ENCODE data around the gene CBFA2T3. TPM values are rescaled to one million over a fixed set of nuclear protein-coding genes. Genes with fewer than 3 reads are reported as not detected.
A peak's percentile ranks its signal among the peaks of the same experiment; 100 is the strongest.

CBFA2T3 gene
- total and polyA plus RNA-seq, 2 of the 13 experiments (the other 11 are each of a cell fraction or from before 2014, with no cell fraction given): 0.05 TPM; not detected in 1

- POLR2A ChIA-PET: no interaction called here
- no peak for TF ChIP-seq RXRB (CRISPR knock-in tag; IDR thresholded peaks at IDR 0.05; ENCODE audit: borderline replicate concordance)
- 0 out of 2 replicates have a peak, but pooled peaks have one; percentile 28 for TF ChIP-seq ZBTB33 (CRISPR knock-in tag; IDR thresholded peaks at IDR 0.05)
- no peak for TF ChIP-seq ETV6 (CRISPR knock-in tag; conservative IDR thresholded peaks at IDR 0.05)
- TF ChIP-seq CREB3 (CRISPR knock-in tag; IDR thresholded peaks at IDR 0.05): no peak
- TF ChIP-seq ZNF282 (IDR thresholded peaks at IDR 0.05; ENCODE audit: partially characterized antibody): no peak
- no peak for TF ChIP-seq HIVEP1 (CRISPR knock-in tag; IDR thresholded peaks at IDR 0.05)
- TF ChIP-seq ESRRA (CRISPR knock-in tag; IDR thresholded peaks at IDR 0.05; ENCODE audit: low read depth): no peak
- TF ChIP-seq RBFOX2 (IDR thresholded peaks at IDR 0.05; ENCODE audit: low read depth, low read length): peak; percentile 70
- no peak for TF ChIP-seq SIX1 (CRISPR knock-in tag; IDR thresholded peaks at IDR 0.05; ENCODE audit: borderline replicate concordance)
- TF ChIP-seq KDM1A (CRISPR knock-in tag; IDR thresholded peaks at IDR 0.05): no peak
- TF ChIP-seq MAFK (conservative IDR thresholded peaks at IDR 0.05 in 1 of 2, IDR thresholded peaks at IDR 0.05 in 1 of 2; ENCODE audit: low read length in 2 of 2): no peak
- peak; percentile 76 for TF ChIP-seq AGO2 (optimal IDR thresholded peaks at IDR 0.05; ENCODE audit: low read depth, low read length)
- H3K4me1 ChIP-seq (ENCODE audit: insufficient read depth, low read length): peaks cover 7% of the 10 kb centered on the region
- H3K79me2 ChIP-seq (ENCODE audit: insufficient read depth, low read length): peaks cover 3% of the 10 kb centered on the region
- DNase-seq (ENCODE audit: low spot score) (no peak), FAIRE-seq (no peak), ATAC-seq (no peak)
- no peak overlapping the region for H3K27ac ChIP-seq (ENCODE audit: extremely low read length, insufficient read depth, low read length)
- no peak overlapping the region for H2AFZ ChIP-seq (ENCODE audit: low read length)
- H3K36me3 ChIP-seq (replicated peaks in 1 of 2; ENCODE audit: control insufficient read depth in 1 of 2, insufficient read depth in 2 of 2, low read length in 2 of 2): peaks cover 12 to 28% of the 10 kb centered on the region in 2 experiments
- no peak overlapping the region for H3K4me3 ChIP-seq (replicated peaks in 1 of 3; ENCODE audit: insufficient read depth in 1 of 3, low read depth in 2 of 3, low read length in 3 of 3)
- intact Hi-C loops (cut with micrococcal nuclease; ENCODE audit: unreplicated experiment): no loop called here
- BruUV-seq (replicated peaks): no TSS peak
- peaks cover 10 to 31% of the 10 kb centered on the region in 2 experiments; a peak in 4 of 5 replicates for H3K27me3 ChIP-seq (ENCODE audit: control insufficient read depth in 1 of 2, insufficient read depth in 2 of 2, low read length in 2 of 2)
- CTCF ChIA-PET (ENCODE audit: low intra/inter-chr PET ratio, low total read pairs): no interaction called here
- 93% methylated on average over 17 of the region's 25 CpGs for WGBS (ENCODE audit: low lambda C conversion rate)
- H3K9ac ChIP-seq (ENCODE audit: insufficient read depth, low read depth, low read length): no peak overlapping the region
- no peaks in the 10 kb centered on the region for H4K20me1 ChIP-seq (ENCODE audit: insufficient read depth, low read length)
- in situ Hi-C loops (cut with HindIII; ENCODE audit: extremely low pct_ligation_motif_present, low pct_unique_long_range_greater_than_20kb): no loop called here
- no peak overlapping the region for H3K4me2 ChIP-seq (ENCODE audit: low read depth, low read length)
- no peaks in the 10 kb centered on the region for H3K9me3 ChIP-seq (ENCODE audit: low read length)
These were observed 114.0 kb downstream of the CBFA2T3 start for GRCh38 chr16:88862968-88863367.

All from HepG2 (cell line).